T-cell (primary cell): Measurements from ENCODE around the gene OS9. TPM values are rescaled to one million over a fixed set of nuclear protein-coding genes. Genes with fewer than 3 reads are reported as not detected.

Source experiments
- ATAC-seq, 4 experiments: fragments of 200-7000 bp in 3 of 4; fragments of 150-1000 bp in 1 of 4; cut with Tn5 transposase; replicated peaks in 1 of 4; 1 replicate in 3 of 4; 2 replicates in 1 of 4; pipeline ENCODE4 v1.10.0; 2021; ENCODE audit warnings: moderate library complexity in 3 of 4, mild to moderate bottlenecking in 2 of 4, moderate number of reproducible peaks in 1 of 4
- CTCF ChIA-PET, 2 donors: fragments of 300-600 bp; sonication (Branson Sonifier 250); formaldehyde crosslinking; loops; one replicate each; lab custom pipeline; 2022; ENCODE audit warnings: antibody characterized with exemption in 2 of 2; lab: Charles Lee
- POLR2A ChIA-PET, 2 donors: fragments of 300-600 bp; sonication (Branson Sonifier 250); formaldehyde crosslinking; loops; one replicate each; lab custom pipeline; 2022; ENCODE audit warnings: antibody characterized with exemption in 2 of 2; lab: Charles Lee
- DNase-seq, 35 experiments: peaks; one replicate each; pipeline versions ENCODE4 v3.0.0 to v3.0.0-alpha.2; 2013 to 2023
- H3K27ac ChIP-seq: one replicate; pipeline ENCODE4 v1.5.1; 2013; ENCODE audit warnings: low read length
- H3K27me3 ChIP-seq, 2 experiments: replicated peaks in 1 of 2; 1 replicate in 1 of 2; 2 replicates in 1 of 2; pipeline versions ENCODE4 v1.6.1 to v1.7.0; 2013; ENCODE audit warnings: low read length in 1 of 2, mixed read lengths in 1 of 2; ENCODE audit not compliant: control insufficient read depth in 2 of 2, insufficient read depth in 2 of 2; ENCODE audit errors: extremely low read depth in 1 of 2
- H3K36me3 ChIP-seq, 2 donors: 1 replicate in 1 of 2; 2 replicates in 1 of 2; pipeline versions ENCODE4 v1.6.1 to v1.7.0; 2013; ENCODE audit warnings: low read length in 1 of 2; ENCODE audit not compliant: control insufficient read depth in 2 of 2, insufficient read depth in 1 of 2; ENCODE audit errors: extremely low read depth in 1 of 2
- H3K4me1 ChIP-seq, 2 experiments: 1 replicate in 1 of 2; 2 replicates in 1 of 2; pipeline versions ENCODE4 v1.6.1 to v1.7.0; 2013; ENCODE audit warnings: low read length in 2 of 2, mixed read lengths in 1 of 2; ENCODE audit not compliant: insufficient read depth in 2 of 2, control insufficient read depth in 1 of 2; ENCODE audit errors: extremely low read depth in 1 of 2
- H3K4me3 ChIP-seq, 2 donors: 1 replicate in 1 of 2; 2 replicates in 1 of 2; pipeline versions ENCODE4 v1.5.1 to v1.7.0; 2013; ENCODE audit warnings: mild to moderate bottlenecking in 2 of 2, low read length in 1 of 2, moderate library complexity in 1 of 2; ENCODE audit not compliant: control insufficient read depth in 1 of 2; ENCODE audit errors: extremely low read depth in 1 of 2
- H3K9me3 ChIP-seq: 2 replicates; pipeline ENCODE4 v1.7.0; 2013
- H3K27ac Mint-ChIP-seq, 2 donors: one replicate each; pipeline ENCODE4 v1.8.0; 2020 to 2021; ENCODE audit warnings: mild to moderate bottlenecking in 2 of 2, mixed read lengths in 2 of 2
- H3K27me3 Mint-ChIP-seq, 2 donors: one replicate each; pipeline ENCODE4 v1.8.0; 2021 to 2022; ENCODE audit warnings: mixed read lengths in 2 of 2
- H3K36me3 Mint-ChIP-seq: one replicate; pipeline ENCODE4 v1.8.0; 2021; ENCODE audit warnings: mixed read lengths
- H3K4me1 Mint-ChIP-seq, 3 donors: one replicate each; pipeline ENCODE4 v1.8.0; 2020 to 2022; ENCODE audit warnings: mixed read lengths in 3 of 3, mild to moderate bottlenecking in 1 of 3
- H3K4me3 Mint-ChIP-seq, 3 donors: one replicate each; pipeline ENCODE4 v1.8.0; 2020 to 2022; ENCODE audit warnings: mild to moderate bottlenecking in 3 of 3, mixed read lengths in 3 of 3, moderate library complexity in 3 of 3
- H3K9me3 Mint-ChIP-seq, 3 donors: one replicate each; pipeline ENCODE4 v1.8.0; 2020 to 2022; ENCODE audit warnings: mixed read lengths in 3 of 3
- WGBS: methylation state at CpG from one replicate; pipeline ENCODE4 v1.1.5; 2013; ENCODE audit warnings: missing lambda C conversion rate; ENCODE audit not compliant: insufficient coverage; 5-methylcytosine and 5-hydroxymethylcytosine counted together
- total RNA-seq, 35 experiments: library from RNA in 6 of 35; stranded (reverse) in 6 of 35; fragments of 120-200 nt in 1 of 35; gene quantifications; one replicate each; pipeline versions ENCODE4 v1.2.1 to v1.2.4 and lab custom pipeline; 2013 to 2026

Gene OS9
- total RNA-seq, 5 donors from 2014 or later (not counting 1 experiment from before 2014, with no cell fraction given) = 135 to 181 (median 164) TPM

DNA sequence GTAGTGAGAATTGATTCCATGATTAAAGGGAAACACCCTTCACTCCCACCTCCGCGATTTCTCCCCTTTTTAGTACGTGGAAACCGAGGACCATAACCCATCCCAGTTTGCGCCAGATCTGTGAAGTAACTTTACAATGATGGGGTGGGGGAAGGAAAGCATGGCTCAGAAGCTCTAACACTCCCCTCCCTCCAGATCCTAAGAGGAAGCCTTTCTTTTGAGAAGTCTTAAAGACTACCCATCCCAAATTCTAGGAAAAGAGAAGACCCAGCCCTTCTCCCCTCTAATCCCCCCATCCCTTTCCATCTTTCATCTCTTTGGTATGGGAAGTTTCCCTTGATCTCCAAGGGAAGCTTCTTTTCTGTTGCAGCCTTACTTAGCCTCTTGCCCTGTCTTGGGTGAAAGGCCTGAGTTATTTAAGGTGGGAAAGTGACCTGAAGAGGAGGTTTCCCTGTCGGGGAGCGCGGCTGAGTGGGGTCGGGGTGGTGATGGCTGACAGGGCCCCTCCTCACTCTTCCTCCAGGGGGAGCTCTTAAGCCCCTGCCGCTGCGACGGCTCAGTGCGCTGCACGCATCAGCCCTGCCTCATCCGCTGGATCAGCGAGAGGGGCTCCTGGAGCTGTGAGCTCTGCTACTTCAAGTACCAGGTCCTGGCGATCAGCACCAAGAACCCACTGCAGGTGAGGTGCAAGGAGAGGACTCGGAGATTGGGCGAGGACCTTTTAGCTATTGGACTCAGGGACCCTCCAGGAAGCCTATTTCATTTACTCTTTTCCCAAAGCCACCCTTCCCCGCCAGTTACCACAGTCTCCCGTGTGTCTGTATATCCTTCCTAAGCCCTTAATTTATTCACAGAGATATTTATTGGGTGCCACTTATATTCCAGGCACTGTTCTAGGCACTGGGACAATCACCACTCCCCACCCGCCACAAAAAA, 62.7 kb downstream of the OS9 start:
- Histone ChIP-seq H3K4me3 (peak overlapping the region; percentile 55 to 70), H3K27me3 (no peaks in the 10 kb centered on the region), H3K4me1 (peaks cover 27 to 50% of the 10 kb centered on the region in 2 experiments), H3K27ac (peak overlapping the region; percentile 55), H3K36me3 (peaks cover 7 to 20% of the 10 kb centered on the region in 2 donors), H3K9me3 (no peaks in the 10 kb centered on the region)
- WGBS = 11% methylated on average over 8 of the region's 22 CpGs
- ATAC-seq = peak in 2 of 4 experiments; percentile 14 to 20
- H3K27ac Mint-ChIP-seq = peak overlapping the region; percentile 93
- DNase-seq = peak; percentile 46 to 85 (median 62)
- no peaks in the 10 kb centered on the region for H3K9me3 Mint-ChIP-seq
- CTCF ChIA-PET = interaction anchor here (0.5 to 2.5 kb wide), 25 partner anchors 8 to 335 kb away, joined by 3 to 14 read pairs (median 3); partner anchors contain the start of genes CYP27B1 (in 1 of the 2), EEF1AKMT3 (in 1 of the 2), METTL1 (in 1 of the 2) and TSFM (in 1 of the 2)
- H3K27me3 Mint-ChIP-seq = no peaks in the 10 kb centered on the region
- H3K36me3 Mint-ChIP-seq = peaks cover 15% of the 10 kb centered on the region
- H3K4me3 Mint-ChIP-seq = peak overlapping the region; percentile 81 to 87 (median 82)
- peaks cover 53 to 65% (median 60%) of the 10 kb centered on the region in 3 donors for H3K4me1 Mint-ChIP-seq
- POLR2A ChIA-PET = interaction anchor here (0.5 to 1.3 kb wide), 4 partner anchors 11 to 1128 kb away, joined by 3 to 4 read pairs (median 3); partner anchors contain the start of gene CYP27B1 (in 1 of the 2)

DNA sequence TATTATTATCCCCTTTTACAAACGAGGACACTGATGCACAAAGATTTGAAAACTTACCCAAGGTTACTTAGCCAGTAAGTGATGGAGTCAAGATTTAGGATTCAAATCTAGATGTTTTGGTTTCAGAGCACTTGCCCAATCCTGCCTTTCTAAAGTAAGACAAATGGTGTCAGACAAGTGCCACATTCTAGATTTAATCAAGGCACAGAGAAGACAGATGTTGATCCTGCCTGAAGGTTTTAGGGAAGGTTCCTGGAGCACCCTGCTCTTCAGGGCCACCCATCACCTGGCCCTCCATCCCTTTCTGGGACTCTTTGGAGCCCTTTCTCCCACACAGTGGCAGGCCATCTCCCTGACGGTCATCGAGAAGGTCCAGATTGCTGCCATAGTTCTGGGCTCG, 63.8 kb downstream of the OS9 start:
- POLR2A ChIA-PET = no interaction called here
- no peaks in the 10 kb centered on the region for H3K27me3 ChIP-seq
- H3K4me1 Mint-ChIP-seq = peaks cover 46 to 54% (median 52%) of the 10 kb centered on the region in 3 donors
- DNase-seq (no peak), ATAC-seq (no peak)
- H3K36me3 Mint-ChIP-seq = peaks cover 15% of the 10 kb centered on the region
- peaks cover 23 to 41% of the 10 kb centered on the region in 2 experiments for H3K4me1 ChIP-seq
- CTCF ChIA-PET = interaction anchor here in 1 of 2 donors (2.0 kb wide), 1 partner anchor 24 kb away, joined by 14 read pairs; the partner anchor contains the start of gene TSFM
- WGBS = 98% methylated on average over 3 of the region's 4 CpGs
- H3K9me3 Mint-ChIP-seq = no peaks in the 10 kb centered on the region
- H3K4me3 ChIP-seq = no peak overlapping the region
- peak overlapping the region in 1 of 2 donors; percentile 20 for H3K27ac Mint-ChIP-seq
- no peaks in the 10 kb centered on the region for H3K27me3 Mint-ChIP-seq
- H3K9me3 ChIP-seq = no peaks in the 10 kb centered on the region
- peak overlapping the region in 1 of 3 donors; percentile 23 for H3K4me3 Mint-ChIP-seq
- H3K36me3 ChIP-seq = peaks cover 7 to 20% of the 10 kb centered on the region in 2 donors
- H3K27ac ChIP-seq = no peak overlapping the region

DNA sequence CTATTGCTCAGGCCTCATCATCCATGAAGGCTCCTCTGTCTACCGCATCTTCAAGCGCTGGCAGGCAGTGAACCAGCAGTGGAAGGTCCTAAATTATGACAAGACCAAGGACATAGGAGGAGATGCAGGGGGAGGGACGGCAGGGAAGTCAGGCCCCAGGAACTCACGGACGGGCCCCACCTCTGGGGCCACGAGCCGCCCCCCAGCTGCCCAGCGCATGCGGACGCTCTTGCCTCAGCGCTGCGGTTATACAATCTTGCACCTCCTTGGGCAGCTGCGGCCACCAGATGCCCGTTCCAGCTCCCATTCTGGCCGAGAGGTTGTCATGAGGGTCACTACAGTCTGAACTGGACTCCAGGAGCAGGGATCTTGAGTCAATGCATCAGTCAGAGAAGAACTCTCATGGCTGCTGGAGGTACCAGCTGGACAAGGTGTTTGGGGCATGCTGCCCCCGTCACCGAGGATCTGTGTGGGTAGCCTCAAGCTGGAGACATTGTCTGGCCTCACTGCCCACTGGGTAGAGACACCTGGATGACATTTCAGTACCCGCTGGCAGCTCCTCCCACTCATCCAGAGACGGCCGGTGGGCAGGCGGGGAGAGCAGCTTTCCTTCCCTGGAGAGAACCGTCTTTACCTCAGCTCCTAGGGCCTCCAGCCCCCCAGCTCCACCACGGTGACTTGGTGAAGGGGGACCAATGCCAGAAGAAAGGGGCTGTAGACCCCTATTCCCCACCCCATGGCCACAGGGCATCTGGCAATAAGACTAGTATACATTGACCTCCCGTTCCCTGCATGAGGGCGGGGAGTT, 64.8 kb downstream of the OS9 start:
- Mint-ChIP-seq H3K27me3 (peaks cover 4% of the 10 kb centered on the region in 2 donors), H3K4me1 (peaks cover 36 to 45% (median 42%) of the 10 kb centered on the region in 3 donors), H3K27ac (no peak overlapping the region), H3K36me3 (peaks cover 15% of the 10 kb centered on the region), H3K9me3 (no peaks in the 10 kb centered on the region), H3K4me3 (no peak overlapping the region)
- POLR2A ChIA-PET = interaction anchor here in 1 of 2 donors (0.6 to 1.3 kb wide), 2 partner anchors 13 to 15 kb away, joined by 3 to 4 read pairs; partner anchors contain the start of genes EEF1AKMT3 and METTL1
- no peaks in the 10 kb centered on the region for H3K9me3 ChIP-seq
- no peak overlapping the region for H3K4me3 ChIP-seq
- ATAC-seq (no peak), DNase-seq (no peak)
- CTCF ChIA-PET = interaction anchor here (0.5 to 2.1 kb wide), 14 partner anchors 16 to 1925 kb away, joined by 3 to 9 read pairs (median 4); partner anchors contain the start of genes CTDSP2 (in 1 of the 2) and TSFM (in 1 of the 2)
- 98% methylated on average over 11 of the region's 25 CpGs for WGBS
- no peak overlapping the region for H3K27ac ChIP-seq
- H3K4me1 ChIP-seq = peaks cover 14 to 32% of the 10 kb centered on the region in 2 experiments
- H3K27me3 ChIP-seq = peaks cover 0 to 2% of the 10 kb centered on the region in 2 experiments
- peaks cover 7 to 20% of the 10 kb centered on the region in 2 donors for H3K36me3 ChIP-seq

DNA sequence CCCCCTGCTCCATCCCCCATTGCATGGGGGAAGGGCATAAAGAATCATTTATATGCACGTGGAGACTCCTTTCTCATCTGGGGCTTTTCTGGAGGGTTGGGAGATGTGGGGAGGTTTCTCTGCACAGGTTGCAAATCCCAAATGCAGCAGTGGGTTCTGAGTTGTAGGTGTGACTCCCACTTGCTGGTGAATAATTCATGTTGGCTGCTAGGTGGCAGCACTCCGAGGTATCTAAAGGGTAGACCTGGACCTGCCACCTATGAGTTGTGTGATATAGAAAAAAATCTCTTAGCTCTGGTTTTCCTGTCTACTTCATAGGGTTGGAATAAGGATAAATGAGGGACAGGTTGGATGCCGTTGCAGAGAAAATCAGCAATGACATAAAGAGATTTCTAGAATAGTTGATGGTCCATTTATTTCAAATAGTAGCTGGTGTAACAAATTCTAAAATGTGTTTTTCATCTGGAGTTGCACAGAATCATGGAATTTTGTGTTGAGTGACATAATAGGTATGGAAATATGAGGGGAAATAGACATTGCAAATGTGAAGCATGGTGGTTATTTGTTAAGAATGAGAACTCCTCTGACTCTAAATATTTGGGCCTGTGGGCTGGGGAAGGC, 65.5 kb downstream of the OS9 start:
- peak overlapping the region; percentile 11 to 46 for H3K27ac Mint-ChIP-seq
- POLR2A ChIA-PET = interaction anchor here in 1 of 2 donors (0.6 to 1.3 kb wide), 2 partner anchors 13 to 14 kb away, joined by 3 to 4 read pairs; partner anchors contain the start of genes EEF1AKMT3 and METTL1
- no peaks in the 10 kb centered on the region for H3K9me3 Mint-ChIP-seq
- Histone ChIP-seq H3K9me3 (no peaks in the 10 kb centered on the region), H3K4me3 (no peak overlapping the region), H3K36me3 (peaks cover 7 to 20% of the 10 kb centered on the region in 2 donors), H3K4me1 (peaks cover 7 to 28% of the 10 kb centered on the region in 2 experiments), H3K27ac (no peak overlapping the region), H3K27me3 (peaks cover 3 to 6% of the 10 kb centered on the region in 2 experiments)
- peaks cover 9 to 11% of the 10 kb centered on the region in 2 donors for H3K27me3 Mint-ChIP-seq
- peaks cover 33 to 45% (median 40%) of the 10 kb centered on the region in 3 donors for H3K4me1 Mint-ChIP-seq
- peak in 21 of 35 experiments; percentile 31 to 69 (median 47) for DNase-seq
- CTCF ChIA-PET = interaction anchor here (0.5 to 2.1 kb wide), 19 partner anchors 16 to 685 kb away, joined by 3 to 9 read pairs (median 4); partner anchors contain the start of gene TSFM (in 1 of the 2)
- 40% methylated on average over 1 of the region's 3 CpGs for WGBS
- H3K36me3 Mint-ChIP-seq = peaks cover 15% of the 10 kb centered on the region
- no peak for ATAC-seq
- no peak overlapping the region for H3K4me3 Mint-ChIP-seq

DNA sequence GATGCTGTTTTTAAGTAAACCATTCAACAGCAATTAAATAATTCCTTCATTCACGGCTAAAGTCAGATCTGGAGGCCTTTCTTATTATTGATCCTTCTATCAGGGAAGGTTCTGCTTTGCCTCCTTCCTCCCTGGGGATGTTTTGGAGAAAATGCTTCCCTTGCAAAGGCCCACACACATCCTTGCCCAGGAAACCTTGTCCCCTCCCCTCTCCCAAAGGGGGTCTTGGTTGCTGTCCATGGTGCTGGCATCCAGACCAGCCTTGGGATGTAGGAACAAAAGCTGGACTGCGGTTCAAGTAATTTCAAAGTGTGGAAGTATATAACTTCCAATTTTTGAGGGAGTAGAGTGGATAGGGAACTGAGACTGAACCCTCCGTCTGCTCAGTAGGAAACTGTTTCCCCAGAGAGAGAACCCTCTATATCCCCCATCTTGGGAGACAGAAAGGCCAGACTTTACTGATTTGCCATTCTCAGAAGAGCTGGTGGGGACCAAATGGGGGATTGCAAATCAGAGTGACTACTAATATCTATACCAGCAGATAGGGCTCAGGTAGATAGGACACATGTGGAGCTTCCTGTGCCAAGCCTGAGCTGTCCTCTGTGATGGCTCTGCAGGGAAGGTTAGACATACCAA, 66.5 kb downstream of the OS9 start:
- POLR2A ChIA-PET = no interaction called here
- ATAC-seq (no peak), DNase-seq (no peak)
- peaks cover 39 to 51% (median 46%) of the 10 kb centered on the region in 3 donors for H3K4me1 Mint-ChIP-seq
- Histone ChIP-seq H3K9me3 (no peaks in the 10 kb centered on the region), H3K4me3 (no peak overlapping the region), H3K4me1 (peaks cover 11 to 35% of the 10 kb centered on the region in 2 experiments), H3K27ac (no peak overlapping the region), H3K36me3 (peaks cover 7 to 20% of the 10 kb centered on the region in 2 donors), H3K27me3 (peaks cover 5 to 16% of the 10 kb centered on the region in 2 experiments)
- no peak overlapping the region for H3K4me3 Mint-ChIP-seq
- H3K36me3 Mint-ChIP-seq = peaks cover 15% of the 10 kb centered on the region
- WGBS = no CpG with 5 or more reads among the region's 3 CpGs
- no peaks in the 10 kb centered on the region for H3K9me3 Mint-ChIP-seq
- H3K27me3 Mint-ChIP-seq = peaks cover 9 to 19% of the 10 kb centered on the region in 2 donors
- no peak overlapping the region for H3K27ac Mint-ChIP-seq
- CTCF ChIA-PET = interaction anchor here (0.6 to 2.1 kb wide), 3 partner anchors 15 to 144 kb away, joined by 3 to 8 read pairs (median 8); no protein-coding TSS in a partner anchor
